Superior temporal gyrus (tissue), 1 donor: ENCODE results near the gene PALM.

ENCODE experiments used
- DNase-seq: peaks from one replicate; pipeline ENCODE4 v3.0.0-alpha.2; 2016; ENCODE audit errors: extremely low spot score

The PALM gene

DNA sequence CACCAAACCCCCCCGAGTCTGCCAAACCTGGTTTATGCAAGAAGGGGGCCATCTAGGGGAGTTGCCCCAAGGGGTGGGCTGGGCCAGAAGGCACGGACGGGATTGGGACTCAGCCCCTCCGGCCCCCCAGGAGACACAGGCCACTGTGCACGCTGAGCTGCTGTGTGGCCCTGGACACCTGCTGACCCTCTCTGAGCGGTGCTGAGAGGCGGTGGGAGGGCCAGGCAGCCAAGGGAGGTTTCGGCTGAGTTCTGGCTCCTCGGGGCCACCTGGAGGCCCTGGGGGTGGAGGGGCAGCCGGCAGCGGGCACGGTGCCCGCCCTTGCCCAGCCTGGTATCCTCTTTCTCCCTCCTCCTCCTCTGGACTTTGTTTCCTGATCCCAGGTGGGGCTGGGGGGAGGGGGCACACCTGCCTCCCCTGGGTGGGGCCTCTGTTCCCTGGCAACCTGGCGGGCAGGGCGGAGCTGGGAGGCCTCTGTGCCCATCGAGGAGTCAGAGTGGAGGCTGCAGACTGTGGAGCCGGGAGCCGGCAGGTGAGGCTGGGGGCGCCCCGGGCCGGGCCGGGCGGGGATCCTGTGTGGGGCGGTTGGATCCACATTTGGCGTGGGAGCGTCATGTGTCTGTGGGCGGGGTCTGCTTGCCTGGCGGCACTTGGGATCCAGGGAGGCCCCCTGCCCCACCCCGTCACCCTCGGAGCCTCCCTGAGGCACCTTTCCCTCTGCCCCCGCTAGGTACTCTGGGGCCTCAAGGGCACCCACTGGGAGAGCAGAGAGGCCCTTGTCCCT lies 42.1 kb downstream of the PALM start, which contains the start of gene MISP:
Gene MISP (plus strand): TSS at position 473 of the 784 bp plus-strand sequence. CDS start 5,835 bp downstream, outside the sequence.
- no peak for DNase-seq

DNA sequence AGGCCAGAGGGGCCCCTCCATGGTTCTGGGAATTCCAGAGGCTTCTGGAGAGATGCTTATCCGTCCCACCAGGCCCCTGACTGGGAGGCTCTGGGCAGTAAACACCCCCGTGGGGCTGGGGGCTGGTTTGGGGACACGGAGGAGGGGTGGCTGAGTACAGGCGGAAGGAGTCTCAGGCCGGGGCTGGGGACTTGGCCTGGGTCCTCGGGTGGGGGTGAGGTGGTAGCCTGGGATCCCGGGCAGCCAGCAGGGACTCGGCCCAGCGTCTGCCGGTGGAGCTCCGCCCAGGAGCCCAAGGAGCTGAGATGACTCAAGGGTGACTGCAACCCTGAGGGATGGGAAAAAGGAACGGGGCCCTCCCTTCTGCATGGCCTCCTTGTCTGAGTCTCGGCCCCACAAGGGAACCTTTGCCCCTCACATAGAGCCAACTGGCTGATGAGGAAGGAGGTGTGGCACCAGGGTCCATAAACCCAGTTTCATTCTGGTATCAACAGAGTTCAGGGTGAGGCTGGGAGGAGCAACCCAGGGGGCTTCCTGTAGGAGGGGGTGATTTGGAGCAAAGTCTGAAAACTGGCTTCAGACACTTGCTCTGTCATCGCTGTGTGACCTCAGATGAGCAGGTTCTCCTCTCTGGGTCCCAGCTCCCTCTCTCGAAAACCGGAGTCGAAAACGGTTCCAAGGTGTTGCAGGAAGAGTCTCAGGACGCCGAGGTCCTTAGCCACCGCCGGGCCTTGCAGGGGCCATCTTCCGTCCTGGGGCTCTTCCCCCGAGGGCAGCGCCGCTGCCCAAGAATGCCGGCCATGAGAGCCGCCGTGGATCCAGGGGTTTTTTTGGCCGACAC lies 43.0 kb downstream of the PALM start:
- no peak for DNase-seq

DNA sequence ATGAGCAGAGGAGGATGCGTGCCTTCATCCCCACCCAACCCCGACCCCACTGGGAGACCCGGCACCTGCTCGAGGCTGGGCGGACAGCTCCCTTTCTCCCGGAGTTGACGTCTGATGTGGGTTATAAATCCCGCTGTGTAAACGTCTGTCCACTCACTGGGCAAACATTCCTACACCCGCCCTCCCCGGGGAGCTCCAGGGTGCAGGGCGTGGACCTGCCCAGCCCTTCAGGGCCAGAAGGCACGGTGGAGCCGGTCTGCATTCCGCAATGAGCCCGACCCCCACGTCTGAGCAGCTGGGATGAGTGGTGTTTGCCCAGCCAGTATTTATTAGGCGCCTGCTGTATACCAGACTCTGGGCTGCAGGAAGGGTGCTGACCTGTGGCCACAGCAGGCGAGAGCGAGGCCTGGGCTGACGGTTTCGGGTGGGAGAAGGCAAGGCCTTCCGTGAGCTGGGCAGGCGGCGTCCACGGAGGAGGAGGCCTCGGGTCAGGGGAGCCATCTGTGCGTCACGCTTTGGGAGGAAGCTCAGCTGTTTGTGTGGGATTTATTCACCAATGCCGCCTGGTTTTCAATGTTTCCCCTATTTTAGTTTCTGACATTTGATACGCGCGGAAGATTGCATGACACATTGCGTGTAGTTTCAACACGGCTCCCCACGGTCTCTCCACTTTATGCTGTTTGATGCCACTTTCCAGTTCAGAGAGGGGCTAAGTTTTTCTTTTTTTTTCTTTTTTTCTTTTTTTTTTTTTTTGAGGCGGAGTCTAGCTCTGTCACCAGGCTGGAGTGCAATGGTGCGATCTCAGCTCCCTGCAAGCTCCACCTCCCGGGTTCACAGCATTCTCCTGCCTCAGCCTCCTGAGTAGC lies 44.1 kb downstream of the PALM start:
- DNase-seq, result no peak

DNA sequence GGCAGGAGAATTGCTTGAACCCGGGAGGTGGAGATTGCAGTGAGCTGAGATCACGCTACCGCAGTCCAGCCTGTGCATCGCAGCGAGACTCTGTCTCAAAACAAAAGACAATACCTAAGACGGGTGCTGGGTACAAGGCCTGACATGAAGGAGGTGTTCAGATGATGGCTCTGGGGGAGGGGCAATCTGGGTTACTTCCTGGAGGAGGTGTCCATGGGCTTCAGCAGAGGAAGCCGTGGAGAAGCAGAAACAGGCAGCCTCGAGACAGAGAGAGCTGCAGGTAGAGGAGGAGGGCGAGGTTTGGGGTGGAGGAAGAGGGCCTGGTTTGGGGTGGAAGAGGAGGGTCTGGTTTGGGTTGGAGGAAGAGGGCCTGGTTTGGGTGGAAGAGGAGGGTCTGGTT lies 45.8 kb downstream of the PALM start:
- no peak for DNase-seq

DNA sequence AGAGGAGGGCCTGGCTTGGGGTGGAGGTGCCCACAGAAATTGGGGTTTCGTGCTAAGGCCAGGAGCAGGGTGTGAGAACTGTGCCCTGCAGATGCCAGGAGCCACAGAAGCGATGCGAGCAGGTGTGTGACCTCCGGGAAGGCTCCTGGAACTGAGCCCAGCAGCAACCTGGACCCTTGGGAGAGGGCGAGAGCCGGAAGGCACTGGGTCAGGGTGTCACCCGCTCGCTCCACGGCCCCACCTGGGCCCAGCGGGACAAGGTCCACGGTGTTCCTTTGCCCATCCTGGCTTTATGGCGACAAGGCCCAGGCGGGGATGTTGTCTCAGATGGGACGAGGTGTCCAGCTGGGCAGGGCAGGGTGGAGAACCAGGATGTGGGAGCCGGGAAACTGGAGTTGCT lies 46.3 kb downstream of the PALM start:
- no peak for DNase-seq

DNA sequence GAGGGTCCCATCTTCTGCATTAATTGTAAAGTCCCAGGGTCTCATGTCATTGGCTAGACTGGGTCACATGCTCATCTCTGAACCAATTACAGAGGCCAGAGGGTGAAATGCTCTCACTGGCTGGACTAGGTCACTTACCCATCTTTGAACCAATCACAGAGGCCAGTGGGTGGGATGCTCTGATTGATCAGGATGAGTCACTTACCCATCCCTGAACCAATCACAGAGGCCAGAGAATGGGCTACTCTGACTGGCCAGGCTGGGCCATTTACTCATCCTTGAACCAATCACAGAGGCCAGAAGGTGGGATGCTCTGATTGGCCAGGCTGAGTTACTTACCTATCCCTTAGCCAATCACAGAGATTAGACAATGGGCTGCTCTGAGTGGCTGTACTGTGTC lies 47.5 kb downstream of the PALM start:
- no peak for DNase-seq

DNA sequence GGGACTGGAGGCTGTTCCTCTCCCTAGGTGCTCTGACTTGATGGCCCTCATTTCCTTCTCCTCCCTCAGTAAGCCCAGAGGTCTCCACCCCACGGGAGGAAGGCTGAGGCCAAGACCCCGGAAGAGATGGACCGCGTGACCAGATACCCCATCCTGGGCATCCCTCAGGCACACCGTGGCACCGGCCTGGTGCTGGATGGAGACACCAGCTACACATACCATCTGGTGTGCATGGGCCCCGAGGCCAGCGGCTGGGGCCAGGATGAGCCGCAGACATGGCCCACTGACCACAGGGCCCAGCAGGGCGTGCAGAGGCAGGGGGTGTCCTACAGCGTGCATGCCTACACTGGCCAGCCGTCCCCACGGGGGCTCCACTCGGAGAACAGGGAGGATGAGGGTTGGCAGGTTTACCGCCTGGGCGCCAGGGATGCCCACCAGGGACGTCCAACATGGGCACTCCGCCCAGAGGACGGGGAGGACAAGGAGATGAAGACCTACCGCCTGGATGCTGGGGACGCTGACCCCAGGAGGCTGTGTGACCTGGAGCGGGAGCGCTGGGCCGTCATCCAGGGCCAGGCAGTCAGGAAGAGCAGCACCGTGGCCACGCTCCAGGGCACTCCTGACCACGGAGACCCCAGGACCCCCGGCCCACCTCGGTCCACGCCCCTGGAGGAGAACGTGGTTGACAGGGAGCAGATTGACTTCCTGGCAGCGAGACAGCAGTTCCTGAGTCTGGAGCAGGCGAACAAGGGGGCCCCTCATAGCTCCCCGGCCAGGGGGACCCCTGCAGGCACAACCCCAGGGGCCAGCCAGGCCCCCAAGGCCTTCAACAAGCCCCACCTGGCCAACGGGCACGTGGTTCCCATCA lies 48.3 kb downstream of the PALM start:
- no peak for DNase-seq

DNA sequence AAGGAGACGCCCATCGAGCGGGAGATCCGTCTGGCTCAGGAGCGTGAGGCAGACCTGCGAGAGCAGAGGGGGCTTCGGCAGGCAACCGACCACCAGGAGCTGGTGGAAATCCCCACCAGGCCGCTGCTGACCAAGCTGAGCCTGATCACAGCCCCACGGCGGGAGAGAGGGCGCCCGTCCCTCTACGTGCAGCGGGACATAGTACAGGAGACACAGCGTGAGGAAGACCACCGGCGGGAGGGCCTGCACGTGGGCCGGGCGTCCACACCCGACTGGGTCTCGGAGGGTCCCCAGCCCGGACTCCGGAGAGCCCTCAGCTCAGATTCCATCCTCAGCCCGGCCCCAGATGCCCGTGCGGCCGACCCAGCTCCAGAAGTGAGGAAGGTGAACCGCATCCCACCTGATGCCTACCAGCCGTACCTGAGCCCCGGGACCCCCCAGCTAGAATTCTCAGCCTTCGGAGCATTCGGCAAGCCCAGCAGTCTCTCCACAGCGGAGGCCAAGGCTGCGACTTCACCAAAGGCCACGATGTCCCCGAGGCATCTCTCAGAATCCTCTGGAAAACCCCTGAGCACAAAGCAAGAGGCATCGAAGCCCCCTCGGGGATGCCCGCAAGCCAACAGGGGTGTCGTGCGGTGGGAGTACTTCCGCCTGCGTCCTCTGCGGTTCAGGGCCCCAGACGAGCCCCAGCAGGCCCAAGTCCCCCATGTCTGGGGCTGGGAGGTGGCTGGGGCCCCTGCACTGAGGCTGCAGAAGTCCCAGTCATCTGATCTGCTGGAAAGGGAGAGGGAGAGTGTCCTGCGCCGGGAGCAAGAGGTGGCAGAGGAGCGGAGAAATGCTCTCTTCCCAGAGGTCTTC lies 49.3 kb downstream of the PALM start:
- DNase-seq, result no peak

DNA sequence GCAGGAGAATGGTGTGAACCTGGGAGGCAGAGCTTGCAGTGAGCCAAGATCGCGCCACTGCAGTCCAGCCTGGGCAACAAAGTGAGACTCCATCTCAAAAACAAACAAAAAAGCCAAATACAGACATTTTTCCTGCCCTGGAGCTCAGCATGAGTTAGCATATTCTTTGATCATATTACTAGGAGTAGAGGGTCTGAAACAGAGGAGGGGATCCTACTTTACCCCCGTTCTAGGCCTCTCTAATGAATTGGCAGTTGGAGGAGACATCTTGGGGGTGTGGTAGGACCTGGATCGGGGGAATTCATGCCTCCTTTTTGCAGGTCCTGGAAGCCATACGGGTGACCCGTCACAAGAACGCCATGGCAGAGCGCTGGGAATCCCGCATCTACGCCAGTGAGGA lies 54.4 kb downstream of the PALM start:
- DNase-seq, result no peak

DNA sequence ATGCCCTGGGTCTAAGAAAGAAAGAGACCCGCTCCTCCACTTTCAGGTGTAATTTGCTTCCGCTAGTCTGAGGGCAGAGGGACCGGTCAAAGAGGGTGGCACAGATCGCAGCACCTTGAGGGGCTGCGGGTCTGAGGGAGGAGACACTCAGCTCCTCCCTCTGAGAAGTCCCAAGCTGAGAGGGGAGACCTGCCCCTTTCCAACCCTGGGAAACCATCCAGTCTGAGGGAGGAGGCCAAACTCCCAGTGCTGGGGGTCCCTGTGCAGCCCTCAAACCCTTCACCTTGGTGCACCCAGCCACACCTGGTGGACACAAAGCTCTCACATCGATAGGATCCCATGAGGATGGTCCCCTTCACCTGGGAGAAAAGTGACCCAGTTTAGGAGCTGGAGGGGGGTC lies 55.1 kb downstream of the PALM start:
- DNase-seq, result no peak

DNA sequence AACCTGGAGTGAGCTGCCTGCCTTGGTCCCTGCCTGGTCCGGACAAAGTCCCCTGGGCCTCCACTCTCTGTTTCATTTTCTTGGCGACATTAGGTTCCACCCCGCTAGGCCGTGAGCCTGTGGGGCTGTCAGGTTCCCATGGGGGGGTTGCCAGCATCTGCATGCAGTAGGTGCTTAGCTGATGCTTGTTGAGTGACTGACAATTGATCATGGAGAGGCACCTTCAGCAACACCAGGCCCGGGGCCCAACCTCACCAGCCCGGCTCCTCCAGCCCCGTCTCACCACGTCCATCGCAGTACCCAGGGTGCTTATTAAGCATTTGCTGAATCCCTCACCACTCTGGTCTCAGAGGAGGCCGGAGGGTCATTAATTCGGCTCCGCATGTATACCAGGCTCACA lies 55.6 kb downstream of the PALM start:
- no peak for DNase-seq

DNA sequence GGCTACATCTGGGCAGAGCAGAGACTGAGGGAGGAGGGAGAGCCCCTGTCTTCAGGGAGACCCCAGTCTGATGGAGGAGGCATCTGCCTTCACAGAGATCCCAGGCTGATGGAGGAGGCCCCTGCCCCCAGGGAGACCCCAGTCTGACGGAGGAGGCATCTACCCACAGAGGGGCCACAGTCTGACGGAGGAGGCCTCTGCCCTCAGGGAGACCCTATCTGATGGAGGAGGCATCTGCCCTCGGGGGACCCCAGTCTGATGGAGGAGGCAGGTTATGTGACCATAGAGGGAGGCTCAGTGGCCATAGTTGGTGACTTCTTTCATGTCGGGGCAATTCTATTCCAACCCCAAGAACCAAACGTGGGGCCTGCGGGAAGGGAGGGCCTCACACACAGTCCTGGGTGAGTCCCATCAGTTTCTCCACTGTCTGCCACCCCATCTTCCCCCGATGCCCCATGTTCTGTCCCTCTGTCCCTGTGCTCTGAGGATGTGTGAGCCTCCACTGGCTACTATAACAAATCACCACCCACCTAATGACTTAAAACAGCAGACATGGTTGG lies 56.5 kb downstream of the PALM start:
- no peak for DNase-seq

DNA sequence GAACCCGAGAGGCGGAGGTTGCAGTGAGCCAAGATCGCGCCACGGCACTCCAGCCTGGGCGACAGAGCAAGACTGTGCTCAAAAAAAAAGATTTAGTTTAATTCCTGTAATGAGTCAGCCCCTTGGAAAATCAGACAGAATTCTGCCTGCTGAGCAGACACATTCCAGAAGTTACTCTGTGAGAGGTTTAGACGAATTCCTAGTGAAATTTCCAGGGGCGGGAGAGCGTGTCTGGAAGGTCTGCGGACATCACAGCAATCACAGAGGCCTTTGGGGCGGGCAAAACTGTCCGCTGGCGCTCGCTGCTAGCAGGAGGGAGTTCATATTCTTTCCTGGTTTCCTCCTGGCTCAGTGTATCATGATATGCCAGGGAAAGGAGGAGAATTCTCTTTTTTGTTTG lies 59.7 kb downstream of the PALM start:
- DNase-seq, result no peak

DNA sequence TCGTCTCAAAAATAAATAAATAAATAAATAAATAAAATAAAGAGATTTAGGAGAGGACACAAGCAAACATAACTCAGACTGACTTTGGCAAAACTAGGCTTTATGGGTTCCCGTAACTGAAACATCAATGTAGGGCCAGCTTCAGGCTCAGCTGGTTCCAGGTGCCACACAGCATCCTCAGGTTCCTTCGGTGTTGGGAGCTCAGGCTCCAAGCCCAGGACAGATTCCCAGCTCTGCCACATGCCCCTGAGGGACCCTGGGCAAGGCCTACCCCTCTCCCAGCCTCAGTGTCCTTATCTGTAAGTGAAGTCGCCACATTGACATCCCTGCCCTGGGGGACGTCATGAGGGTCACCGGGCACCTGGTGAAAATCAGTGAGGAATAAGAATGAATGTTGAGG lies 60.9 kb downstream of the PALM start:
- no peak for DNase-seq

DNA sequence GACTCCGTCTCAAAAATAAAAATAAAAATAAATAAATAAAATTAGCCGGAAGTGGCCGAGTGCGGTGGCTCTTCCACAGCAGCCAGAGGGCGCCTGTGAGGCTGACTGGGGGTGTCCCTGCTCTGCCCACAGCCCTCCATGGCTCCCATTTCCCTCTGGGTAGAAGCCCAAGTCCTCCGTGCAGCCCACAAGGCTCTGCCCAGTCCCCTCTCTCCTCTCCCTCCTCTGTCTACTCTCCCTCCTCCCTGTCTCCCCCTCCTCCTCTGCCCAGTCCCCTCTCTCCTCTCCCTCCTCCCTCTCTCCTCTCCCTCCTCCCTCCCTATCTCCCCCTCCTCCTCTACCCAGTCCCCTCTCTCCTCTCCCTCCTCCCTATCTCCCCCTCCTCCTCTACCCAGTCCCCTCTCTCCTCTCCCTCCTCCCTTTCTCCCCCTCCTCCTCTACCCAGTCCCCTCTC lies 62.6 kb downstream of the PALM start:
- no peak for DNase-seq

DNA sequence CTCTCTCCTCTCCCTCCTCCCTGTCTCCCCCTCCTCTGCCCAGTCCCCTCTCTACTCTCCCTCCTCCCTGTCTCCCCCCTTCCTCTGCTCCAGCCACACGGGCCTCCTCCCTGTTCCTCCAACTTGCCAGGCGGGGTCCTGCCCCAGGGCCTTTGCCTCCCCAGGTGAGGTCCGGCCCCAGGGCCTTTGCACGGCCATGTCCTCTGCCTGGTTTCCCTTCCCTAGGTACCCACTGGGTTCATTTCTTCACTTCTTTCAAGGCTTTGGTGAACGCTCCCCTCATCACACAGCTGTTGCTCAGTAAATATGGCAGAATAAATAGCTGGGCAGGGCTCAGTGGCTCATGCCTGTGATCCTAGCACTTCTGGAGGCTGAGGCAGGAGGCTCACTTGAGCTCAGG lies 63.3 kb downstream of the PALM start:
- DNase-seq, result no peak

DNA sequence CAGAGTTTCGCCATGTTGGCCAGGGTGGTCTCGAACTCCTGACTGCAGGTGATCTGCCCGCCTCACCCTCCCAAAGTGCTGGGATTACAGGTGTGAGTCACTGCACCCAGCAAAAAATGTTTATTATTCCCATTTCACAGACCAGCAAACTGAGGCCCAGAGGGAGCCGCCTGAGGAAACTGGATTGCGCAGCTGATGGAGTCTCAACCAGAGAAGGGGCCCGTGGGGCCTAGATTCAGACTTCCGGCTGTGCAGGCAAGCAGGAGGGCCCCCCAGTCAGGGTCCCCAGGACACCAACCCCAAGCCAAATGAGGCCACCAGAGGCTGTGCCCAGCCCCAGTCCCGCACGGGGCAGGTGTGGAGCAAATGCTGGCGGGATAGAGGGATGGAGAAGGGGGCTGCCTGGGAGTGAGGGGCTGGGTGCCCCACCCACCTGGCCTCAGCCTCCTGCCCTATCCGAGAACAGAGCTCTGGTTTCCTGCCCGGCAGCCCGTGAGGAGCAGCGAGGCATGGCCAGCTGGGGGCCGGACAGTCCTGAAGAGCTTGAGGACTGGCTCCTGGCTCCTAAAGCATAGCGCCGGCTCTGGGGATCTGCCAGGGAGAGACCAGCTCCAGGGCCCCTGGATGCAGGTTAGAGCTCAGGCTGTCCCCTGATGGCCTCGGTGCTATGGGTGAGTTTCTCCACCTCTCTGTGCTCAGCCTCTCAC lies 64.1 kb downstream of the PALM start:
- DNase-seq, result no peak

DNA sequence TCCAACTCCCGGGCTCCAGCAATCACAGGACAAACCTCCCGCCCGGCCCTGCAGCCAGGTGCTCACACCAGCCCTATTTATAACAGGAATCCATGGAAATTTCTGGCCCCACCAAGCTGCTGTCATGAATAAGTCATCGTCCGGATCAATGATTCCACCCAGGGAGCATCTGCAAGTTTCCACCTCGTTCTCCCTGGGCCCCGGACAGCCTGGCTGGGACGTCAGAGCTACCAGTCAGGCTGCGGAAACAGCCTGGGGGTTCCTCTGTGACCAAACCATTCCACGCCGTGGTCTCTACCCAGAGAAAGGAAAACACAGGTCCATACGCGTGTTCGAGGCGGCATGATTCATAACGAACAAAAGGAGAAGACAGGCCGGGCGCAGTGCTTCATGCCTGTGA lies 67.8 kb downstream of the PALM start:
- no peak for DNase-seq
